ENCODE data around the gene PLA2G2D. TPM values are rescaled to one million over a fixed set of nuclear protein-coding genes. Genes with fewer than 3 reads are reported as not detected.

PLA2G2D gene
- total and polyA plus RNA-seq, 10 of the 15 experiments (the other 5 are each of a cell fraction or from before 2014, with no cell fraction given): 0.06 to 0.38 (median 0.16) TPM; not detected in 2

GRCh38 chr1:20115479-20115878 is 3.9 kb downstream of the PLA2G2D start:
- H3K27me3 ChIP-seq (replicated peaks in 1 of 2; ENCODE audit: control insufficient read depth in 2 of 2, insufficient read depth in 2 of 2, low read length in 1 of 2): no peaks in the 10 kb centered on the region
- H3K4me1 ChIP-seq (ENCODE audit: control insufficient read depth, insufficient read depth, low read length): peaks cover 9% of the 10 kb centered on the region
- FAIRE-seq (no peak), DNase-seq (ENCODE audit: low read depth, low spot score) (no peak), ATAC-seq (no peak)
- CTCF ChIA-PET: interaction anchor here (2.2 kb wide), 1 partner anchor 10 kb away, joined by 9 read pairs; no protein-coding TSS in a partner anchor
- in situ Hi-C loops (cut with MboI): no loop called here
- no peak overlapping the region for H3K9ac ChIP-seq (ENCODE audit: control insufficient read depth, insufficient read depth, low read length)
- no peak overlapping the region for H3K27ac ChIP-seq (ENCODE audit: control insufficient read depth, insufficient read depth)
- TF ChIP-seq MEF2A (IDR thresholded peaks at IDR 0.05; ENCODE audit: insufficient read depth, low read depth, low read length) (no peak), TARDBP (IDR thresholded peaks at IDR 0.05; ENCODE audit: borderline replicate concordance) (no peak), ZBTB11 (CRISPR knock-in tag; IDR thresholded peaks at IDR 0.05) (no peak), CBX3 (IDR thresholded peaks at IDR 0.05; ENCODE audit: borderline replicate concordance, low read depth) (no peak), ZBTB4 (CRISPR knock-in tag; IDR thresholded peaks at IDR 0.05) (no peak), POLR2AphosphoS2 (IDR thresholded peaks at IDR 0.05; ENCODE audit: low read depth, low read length) (no peak), STAT1 (conservative IDR thresholded peaks at IDR 0.05) (no peak)
- TF ChIP-seq, protein P1, sequence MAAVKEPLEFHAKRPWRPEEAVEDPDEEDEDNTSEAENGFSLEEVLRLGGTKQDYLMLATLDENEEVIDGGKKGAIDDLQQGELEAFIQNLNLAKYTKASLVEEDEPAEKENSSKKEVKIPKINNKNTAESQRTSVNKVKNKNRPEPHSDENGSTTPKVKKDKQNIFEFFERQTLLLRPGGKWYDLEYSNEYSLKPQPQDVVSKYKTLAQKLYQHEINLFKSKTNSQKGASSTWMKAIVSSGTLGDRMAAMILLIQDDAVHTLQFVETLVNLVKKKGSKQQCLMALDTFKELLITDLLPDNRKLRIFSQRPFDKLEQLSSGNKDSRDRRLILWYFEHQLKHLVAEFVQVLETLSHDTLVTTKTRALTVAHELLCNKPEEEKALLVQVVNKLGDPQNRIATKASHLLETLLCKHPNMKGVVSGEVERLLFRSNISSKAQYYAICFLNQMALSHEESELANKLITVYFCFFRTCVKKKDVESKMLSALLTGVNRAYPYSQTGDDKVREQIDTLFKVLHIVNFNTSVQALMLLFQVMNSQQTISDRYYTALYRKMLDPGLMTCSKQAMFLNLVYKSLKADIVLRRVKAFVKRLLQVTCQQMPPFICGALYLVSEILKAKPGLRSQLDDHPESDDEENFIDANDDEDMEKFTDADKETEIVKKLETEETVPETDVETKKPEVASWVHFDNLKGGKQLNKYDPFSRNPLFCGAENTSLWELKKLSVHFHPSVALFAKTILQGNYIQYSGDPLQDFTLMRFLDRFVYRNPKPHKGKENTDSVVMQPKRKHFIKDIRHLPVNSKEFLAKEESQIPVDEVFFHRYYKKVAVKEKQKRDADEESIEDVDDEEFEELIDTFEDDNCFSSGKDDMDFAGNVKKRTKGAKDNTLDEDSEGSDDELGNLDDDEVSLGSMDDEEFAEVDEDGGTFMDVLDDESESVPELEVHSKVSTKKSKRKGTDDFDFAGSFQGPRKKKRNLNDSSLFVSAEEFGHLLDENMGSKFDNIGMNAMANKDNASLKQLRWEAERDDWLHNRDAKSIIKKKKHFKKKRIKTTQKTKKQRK (IDR thresholded peaks at IDR 0.05; ENCODE audit: low read depth, low read length): no peak
- TF ChIP-seq, protein P2, sequence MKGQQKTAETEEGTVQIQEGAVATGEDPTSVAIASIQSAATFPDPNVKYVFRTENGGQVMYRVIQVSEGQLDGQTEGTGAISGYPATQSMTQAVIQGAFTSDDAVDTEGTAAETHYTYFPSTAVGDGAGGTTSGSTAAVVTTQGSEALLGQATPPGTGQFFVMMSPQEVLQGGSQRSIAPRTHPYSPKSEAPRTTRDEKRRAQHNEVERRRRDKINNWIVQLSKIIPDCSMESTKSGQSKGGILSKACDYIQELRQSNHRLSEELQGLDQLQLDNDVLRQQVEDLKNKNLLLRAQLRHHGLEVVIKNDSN (IDR thresholded peaks at IDR 0.05; ENCODE audit: borderline replicate concordance, extremely low read length, insufficient read depth, low read depth, low read length): no peak
- TF ChIP-seq, protein P3, sequence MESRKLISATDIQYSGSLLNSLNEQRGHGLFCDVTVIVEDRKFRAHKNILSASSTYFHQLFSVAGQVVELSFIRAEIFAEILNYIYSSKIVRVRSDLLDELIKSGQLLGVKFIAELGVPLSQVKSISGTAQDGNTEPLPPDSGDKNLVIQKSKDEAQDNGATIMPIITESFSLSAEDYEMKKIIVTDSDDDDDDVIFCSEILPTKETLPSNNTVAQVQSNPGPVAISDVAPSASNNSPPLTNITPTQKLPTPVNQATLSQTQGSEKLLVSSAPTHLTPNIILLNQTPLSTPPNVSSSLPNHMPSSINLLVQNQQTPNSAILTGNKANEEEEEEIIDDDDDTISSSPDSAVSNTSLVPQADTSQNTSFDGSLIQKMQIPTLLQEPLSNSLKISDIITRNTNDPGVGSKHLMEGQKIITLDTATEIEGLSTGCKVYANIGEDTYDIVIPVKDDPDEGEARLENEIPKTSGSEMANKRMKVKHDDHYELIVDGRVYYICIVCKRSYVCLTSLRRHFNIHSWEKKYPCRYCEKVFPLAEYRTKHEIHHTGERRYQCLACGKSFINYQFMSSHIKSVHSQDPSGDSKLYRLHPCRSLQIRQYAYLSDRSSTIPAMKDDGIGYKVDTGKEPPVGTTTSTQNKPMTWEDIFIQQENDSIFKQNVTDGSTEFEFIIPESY (IDR thresholded peaks at IDR 0.05): no peak
- POLR2A ChIA-PET: no interaction called here
- no peaks in the 10 kb centered on the region for H3K9me3 ChIP-seq (replicated peaks; ENCODE audit: control insufficient read depth, insufficient read depth, low read length)
- H3K4me2 ChIP-seq (ENCODE audit: control insufficient read depth, insufficient read depth): no peak overlapping the region
- RAD21 ChIA-PET (ENCODE audit: unreplicated experiment): no interaction called here
- SMC1A ChIA-PET (ENCODE audit: uncharacterized antibody, unreplicated experiment): interaction anchor here (1.3 to 2.6 kb wide), 2 partner anchors 11 to 14 kb away, joined by 5 to 15 read pairs; no protein-coding TSS in a partner anchor
- 59% methylated on average over 4 of the region's 4 CpGs for WGBS (ENCODE audit: insufficient coverage, insufficient replicate concordance, low lambda C conversion rate, missing lambda C conversion rate)
- intact Hi-C loops (cut with micrococcal nuclease; ENCODE audit: unreplicated experiment): no loop called here
- no peak overlapping the region for H3K4me3 ChIP-seq
- H3K79me2 ChIP-seq (ENCODE audit: control insufficient read depth, insufficient read depth, low read length): no peaks in the 10 kb centered on the region
- H2AFZ ChIP-seq (ENCODE audit: control insufficient read depth, low read depth, low read length): no peak overlapping the region
- H4K20me1 ChIP-seq (ENCODE audit: control insufficient read depth, insufficient read depth): no peaks in the 10 kb centered on the region
- BruUV-seq (replicated peaks): no TSS peak
- no peaks in the 10 kb centered on the region for H3K36me3 ChIP-seq (ENCODE audit: control insufficient read depth in 2 of 2, insufficient read depth in 2 of 2, low read length in 1 of 2)
